GM19397 (cell line): Measurements from ENCODE around the gene PLD5.
A peak's percentile ranks its signal among the peaks of the same experiment; 100 is the strongest.
"Not testable (repeated sequence)": the region's sequence is repeated elsewhere in the genome, so short reads cannot be mapped to it uniquely, and the experiment has no call there.

Source experiments
- ATAC-seq: cut with Tn5 transposase; IDR thresholded peaks from one replicate; pipeline ENCODE4 v1.9.1; 2021; ENCODE audit warnings: mild to moderate bottlenecking, moderate library complexity; ENCODE audit not compliant: unreplicated experiment

Gene PLD5

DNA sequence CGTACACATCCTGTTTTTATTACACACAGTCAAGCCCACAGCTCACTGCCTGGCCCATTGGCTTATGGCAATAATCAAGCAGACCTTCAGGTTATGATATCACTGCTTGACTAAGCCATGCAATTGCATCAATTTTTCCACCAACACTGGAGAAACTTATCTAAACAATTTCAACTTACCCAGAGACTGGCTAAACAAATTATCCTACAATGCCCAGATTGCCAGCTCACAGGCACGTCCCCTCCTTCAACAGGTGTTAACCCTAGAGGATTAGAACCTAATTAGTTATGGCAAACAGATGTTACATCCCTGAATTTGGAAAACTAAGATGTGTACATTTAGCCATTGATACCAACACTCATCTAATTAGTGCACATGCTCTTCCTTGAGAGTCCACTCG is 310.0 kb downstream of the PLD5 start:
- ATAC-seq = not testable (repeated sequence)

DNA sequence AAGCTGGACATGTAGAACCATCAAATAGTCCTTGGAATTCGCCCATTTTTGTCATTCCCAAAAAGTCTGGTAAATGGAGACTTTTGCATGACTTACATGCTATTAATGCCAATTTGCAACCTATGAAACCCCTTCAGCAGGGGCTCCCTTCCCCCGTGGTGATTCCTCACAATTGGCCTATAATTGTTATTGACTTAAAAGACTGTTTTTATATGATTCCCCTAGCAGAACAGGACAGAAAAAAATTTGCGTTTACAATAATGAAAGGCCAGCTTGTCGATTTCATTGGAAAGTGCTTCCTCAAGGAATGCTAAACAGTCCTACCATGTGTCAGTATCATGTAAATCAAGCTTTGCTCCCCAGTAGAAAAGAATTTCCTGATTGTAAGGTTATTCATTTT is 311.5 kb downstream of the PLD5 start:
- ATAC-seq = not testable (repeated sequence)

DNA sequence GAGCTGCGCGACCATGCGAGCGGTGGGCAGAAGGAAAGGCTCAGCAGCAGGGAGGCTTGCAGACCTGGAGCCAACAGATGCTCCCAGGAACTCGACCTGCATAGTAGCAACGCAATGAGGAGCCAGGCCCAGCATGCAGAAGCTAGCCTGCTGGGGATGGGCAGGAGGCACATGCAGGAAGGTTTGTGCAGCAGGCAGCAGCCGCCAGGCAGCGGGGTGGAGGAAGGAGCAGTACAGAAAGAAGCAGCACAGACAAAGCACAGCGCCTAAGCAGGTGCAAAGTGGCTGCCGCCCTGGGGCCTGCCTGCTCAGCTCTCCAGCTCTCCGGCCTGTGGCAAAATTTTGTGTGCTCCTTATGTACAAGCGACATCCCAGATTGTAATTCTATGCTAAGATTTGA is 312.1 kb downstream of the PLD5 start:
- no peak for ATAC-seq

DNA sequence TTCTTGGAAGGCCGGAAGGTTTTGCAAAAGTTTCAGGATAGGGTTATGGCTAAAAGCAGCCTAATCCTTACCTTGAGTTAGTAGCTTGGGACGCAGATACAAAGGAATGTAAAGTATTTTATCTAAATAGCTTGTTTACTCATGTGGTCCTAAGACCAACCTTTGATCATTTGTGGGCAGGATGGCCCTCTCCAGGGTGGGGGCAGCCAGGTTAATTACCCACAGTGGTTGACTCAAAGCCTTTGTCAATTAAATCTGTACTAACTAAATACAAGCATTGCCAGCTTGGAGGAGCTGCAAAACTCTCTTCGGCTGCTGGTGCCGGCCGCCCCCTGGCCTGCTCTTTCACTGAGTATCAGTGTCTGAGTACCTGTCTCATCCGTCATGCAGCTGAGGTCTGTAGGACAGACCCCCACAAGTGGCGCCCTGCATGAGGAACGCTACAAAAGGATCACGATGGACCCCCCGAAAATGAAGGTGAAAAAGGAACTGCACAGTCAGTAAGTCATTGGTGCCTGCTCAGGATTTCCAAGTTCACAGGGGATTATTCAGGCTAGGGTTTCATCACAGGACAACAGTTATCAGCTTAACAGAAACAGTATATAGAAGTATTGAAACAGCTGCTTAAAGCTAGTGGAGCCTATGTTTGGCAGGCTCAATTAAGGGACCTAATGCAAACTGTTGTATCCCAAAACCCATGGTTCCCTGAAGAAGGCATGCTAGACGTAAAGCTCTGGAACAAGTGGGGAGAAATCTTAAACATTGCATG is 313.1 kb downstream of the PLD5 start:
- ATAC-seq = no peak

DNA sequence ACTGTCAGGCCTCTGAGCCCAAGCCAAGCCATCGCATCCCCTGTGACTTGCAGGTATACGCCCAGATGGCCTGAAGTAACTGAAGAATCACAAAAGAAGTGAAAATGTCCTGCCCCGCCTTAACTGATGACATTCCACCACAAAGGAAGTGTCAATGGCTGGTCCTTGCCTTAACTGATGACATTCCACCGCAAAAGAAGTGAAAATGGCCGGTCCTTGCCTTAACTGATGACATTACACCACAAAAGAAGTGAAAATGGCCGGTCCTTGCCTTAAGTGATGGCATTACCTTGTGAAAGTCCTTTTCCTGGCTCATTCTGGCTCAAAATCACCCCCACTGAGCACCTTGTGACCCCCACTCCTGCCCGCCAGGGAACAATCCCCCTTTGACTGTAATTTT is 314.2 kb downstream of the PLD5 start:
- ATAC-seq = not testable (repeated sequence)

DNA sequence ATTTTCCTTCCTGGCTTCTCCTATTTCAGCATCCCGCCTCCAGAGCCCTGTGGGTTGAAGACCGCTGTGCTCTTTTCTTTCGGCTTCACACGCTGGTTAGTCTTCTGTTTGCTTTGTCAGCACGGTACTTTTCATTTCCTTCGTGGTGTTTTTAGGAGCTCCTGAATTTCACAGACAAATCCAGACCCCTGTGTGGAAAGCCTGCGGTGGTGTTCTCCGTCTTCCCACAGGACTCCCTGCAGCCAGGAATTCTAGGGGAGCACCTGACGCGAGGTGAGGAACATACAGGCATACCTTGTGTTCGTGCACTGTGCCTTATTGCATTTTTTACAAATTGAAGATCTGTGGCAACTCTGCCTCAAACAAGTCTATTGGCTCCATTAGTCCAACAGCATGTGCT is 315.4 kb downstream of the PLD5 start:
- ATAC-seq = no peak

DNA sequence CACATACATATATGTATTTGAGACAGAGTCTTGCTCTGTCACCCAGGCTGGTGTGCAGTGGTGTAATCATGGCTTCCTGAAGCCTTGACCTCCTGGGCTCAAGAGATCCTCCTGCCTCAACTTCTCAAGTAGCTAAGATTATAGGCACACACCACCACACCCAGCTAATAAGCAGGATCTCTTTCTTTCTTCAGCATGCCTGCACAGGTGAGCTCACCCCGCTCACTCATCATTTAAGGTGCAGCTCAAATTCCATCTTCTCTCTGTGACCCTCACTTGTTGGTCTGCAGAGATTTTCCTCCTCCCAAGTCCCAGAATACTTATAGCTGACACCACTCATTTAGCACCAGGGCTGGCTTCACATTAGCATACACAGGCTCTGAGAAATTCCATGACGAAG is 316.5 kb downstream of the PLD5 start:
- ATAC-seq = no peak

DNA sequence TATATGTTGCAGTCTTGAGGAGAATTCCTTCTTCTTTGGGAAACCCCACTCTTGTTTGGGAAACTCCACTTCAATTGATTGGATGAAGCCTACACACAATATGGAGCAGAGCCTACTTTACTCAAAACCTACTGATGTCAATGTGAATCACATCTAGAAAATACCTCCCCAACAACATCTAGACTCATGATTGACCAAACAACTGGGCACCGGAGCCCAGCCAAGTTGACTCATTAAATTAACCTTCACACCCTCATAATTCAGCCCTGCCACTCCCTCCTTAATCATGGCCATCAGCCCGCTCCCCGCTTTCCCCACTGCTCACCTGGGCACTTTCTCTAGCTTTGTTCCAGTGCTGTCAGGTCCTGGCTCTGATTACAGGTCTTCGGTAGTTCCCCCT is 317.5 kb downstream of the PLD5 start:
- ATAC-seq = no peak

DNA sequence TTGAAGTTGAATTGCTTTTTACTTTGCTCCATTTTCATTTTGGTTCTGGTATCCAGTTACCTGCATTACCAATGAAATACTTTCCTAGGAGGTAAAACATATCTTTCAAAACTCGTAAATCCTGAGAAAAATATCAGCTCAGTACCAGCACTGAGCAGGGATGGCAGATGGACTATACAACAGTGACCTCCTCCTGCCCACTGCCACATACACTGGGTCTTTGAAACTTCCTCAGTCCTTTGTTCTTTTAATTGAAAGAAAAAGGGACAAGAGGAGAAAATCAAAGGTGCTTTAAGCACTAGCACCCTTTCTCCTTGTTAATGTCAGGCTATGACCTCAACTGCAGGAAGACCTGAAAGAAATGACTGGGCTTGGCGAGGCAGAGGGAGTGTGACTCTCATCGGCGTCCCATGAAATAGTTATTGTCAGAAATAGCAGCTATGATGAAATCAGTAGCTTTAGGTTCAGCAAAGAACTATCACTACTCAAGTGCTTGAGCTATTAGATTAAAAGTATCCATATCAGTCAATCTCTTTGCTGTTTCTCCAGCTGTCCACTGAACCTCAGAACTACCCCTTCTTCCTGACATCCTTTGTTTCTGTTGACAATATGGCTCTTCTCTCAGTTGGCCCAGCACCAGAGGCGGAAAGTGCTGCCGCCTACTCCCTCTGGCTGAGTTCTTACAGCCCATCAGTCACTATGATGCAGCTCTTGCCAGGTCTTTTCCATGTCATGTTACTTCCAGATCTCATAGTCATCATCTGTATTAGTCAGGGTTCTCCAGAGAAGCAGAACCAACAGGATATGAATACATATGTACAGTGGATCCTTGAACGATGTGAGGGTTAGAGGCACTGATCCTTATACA is 318.6 kb downstream of the PLD5 start:
- no peak for ATAC-seq

DNA sequence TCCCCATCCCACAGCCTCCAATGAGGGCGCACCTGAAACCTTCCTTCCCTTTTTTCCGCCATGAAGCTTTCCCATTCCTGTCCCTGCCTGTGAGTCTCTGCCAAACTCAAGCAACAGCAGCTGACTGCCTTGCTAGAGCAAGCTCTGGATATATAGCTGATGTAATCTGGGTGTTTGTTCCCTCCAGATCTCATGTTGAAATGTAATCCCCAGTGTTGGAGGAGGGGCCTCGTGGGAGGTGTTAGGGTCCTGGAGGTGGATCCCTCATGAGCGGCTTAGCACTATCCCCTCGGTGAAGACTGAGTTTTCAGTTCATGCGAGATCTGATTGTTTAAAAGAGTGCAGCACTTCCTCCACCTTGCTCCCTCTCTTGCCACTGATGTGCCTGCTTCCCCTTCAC is 321.2 kb downstream of the PLD5 start:
- ATAC-seq = no peak

DNA sequence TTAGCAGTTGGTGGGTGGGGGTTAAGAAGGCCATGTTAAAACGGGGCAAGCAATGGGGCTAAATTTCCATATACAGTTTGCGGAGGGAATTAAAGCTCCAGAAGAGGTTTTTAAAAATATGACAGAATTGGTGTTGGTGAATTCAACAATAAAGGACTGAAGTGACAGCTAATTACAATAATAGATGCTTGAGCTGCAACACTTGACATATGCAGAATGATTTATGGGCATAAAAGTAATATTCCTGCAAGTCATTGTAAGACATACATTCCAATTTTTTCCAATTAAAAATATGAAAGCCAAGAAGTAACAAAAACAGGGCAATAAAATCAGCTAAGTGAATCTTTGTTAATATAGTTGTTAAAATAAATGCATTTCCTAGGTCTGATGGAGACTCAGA is 323.4 kb downstream of the PLD5 start:
- ATAC-seq = no peak

DNA sequence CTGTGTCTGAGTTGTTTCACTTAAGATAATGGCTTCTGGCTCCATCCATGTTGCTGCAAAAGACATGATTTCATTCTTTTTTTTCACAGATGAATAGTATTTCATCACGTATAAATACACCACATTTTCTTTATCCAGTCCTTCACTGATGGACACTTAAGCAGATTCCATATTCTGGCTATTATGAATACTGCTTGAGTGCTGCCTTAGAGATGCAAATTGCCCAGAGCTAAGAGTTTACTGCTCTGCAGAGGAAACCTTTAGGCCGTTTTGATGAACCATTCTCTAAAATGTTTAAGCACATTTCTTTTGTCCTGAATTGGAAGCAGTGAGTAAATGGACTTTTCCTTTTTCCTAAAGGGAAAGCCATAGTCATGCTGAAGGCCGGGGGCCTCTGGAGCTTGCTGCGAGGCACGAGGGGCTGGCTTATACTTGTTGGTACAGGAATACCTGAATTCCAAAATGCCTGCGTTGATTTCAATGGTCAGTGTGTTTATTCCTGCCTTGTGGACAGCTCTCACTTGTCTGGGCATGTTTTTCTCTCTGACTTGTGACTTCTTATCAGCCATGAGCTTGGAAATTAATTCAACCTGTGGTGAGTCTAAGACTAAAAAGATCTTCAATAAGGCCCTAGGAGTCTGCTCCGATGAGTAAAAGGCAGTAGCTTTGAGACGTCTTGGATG is 324.6 kb downstream of the PLD5 start:
- no peak for ATAC-seq

DNA sequence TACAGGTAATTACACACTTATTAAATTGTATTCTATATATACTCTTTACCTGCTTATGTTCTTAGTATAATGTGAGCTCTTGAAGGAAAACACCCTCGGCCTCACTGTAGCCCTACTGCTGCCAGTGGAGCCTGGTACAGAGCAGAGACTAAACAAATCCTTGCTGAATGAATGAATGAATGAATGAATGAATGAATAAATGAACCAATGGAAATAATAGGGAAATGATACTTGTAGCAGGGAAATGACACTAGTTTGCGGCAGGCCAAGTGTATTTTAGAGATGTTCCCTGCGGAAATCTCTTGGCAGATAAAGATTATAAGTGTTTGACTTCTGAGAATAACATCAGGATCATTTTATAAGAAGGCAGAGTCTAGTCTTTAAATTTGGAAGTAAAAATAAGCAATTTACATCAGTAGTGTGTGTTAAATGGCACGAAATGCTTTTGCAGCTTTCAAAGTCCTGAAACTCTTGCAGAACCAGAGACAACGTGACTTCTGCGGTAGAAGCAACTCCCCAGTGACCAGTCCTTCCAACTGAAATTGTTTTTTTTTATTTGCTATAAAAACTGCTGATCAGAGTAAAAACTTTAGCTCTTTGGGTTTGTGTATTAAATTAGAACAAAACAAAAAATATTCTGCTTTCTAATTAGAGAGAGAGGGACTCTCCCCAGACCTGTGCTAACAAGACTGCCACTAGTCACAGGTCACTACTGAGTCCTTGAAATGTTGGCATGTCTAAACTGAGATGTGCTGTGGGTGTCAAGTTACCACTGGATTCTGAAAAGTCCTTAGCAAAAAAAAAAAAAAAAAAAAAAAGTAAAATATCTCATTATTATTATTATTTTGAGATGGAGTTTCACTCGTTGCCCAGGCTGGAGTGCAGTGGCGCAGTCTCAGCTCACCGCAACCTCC is 326.3 kb downstream of the PLD5 start:
- ATAC-seq = no peak

DNA sequence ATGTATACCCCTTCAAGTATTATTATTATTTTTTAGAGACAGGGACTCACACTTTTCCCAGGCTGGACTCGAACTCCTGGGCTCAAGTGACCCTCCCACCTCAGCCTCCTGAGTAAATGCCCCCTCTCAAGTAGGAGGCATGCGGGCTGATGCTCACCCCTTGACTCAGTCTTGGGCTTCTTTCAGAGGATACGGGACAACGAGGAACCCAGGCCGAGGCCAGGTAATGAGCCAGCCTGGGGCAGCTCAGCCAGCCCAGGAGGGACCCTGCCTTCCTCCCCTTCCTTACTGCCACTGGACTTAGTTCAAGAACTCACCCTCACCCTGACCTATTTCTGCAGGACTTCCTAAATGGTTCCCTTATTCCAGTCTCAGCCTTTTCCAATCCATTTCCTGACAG is 327.6 kb downstream of the PLD5 start:
- no peak for ATAC-seq

DNA sequence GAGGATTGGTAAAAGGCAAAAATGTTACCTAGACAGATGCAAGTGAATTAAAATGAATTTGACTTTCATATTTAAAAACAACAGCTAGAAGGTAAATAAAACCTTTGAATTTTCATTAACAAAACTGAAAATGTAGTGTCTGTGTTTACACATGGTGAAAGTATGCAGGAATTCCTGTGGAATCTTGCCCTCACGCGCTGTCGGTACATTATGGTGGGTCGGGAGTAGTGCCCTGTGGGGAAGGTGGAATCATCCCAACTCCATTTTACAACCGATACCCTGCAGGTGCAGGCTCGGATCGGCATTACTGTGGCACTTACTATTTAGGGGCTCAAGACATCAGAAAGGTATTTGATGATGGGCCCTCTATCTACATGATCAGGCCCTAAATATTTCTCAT is 328.4 kb downstream of the PLD5 start:
- no peak for ATAC-seq

DNA sequence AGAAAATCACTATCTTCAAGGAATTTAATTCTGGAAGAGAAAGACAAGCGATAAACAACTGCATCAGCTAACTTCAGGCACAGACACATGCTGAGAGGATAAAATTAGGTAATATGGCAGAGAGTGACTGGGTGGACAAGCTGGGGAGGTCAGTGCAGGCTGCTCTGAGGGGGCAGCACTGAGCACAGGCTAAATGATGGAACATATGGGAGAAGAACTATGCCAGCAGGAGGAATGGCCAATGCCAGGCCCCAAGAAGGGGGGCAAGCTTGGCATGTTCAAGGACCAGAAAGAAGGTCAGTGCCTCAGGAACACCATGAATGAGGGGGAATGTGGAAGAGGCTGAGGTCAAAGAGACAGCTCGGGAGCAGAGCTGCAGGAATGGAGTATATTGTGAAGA is 334.9 kb downstream of the PLD5 start:
- no peak for ATAC-seq

DNA sequence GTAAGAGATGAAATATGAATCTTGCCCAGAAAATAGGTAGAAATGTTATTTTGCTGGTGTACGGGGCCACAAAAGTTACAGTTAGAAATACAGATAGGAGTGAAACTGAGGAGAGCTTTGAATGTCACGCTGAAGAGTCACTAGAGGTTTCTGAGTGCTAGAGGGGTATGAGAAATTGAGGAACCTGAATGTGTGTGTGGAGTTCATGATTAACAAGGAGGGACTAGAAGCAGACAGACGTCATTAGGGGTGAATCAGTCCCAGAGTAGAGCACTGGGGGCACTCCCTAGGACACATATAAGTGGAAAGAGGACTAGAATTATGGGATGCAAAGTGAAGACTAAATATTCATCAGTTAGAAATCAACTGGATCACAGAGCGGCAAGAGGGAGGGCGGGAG is 336.7 kb downstream of the PLD5 start:
- peak; percentile 79 for ATAC-seq

DNA sequence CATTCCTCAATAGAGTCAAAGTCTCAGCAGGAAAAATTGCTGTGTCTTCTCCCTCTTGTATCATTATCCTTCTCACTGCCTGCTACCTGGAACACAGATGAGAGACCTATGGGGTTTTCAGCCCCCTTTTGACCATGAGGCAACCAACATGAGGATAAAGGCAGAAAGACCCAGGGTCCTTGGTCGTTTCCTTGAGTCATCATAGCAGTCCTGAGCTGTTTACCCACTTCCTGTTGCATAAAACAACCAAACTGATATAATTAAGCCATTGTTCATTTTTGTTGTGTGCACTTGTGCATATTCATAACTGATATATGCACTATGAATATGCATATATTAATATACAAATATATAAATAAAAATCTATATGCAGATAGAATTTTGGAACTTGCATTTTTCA is 337.3 kb downstream of the PLD5 start:
- ATAC-seq = peak; percentile 39

DNA sequence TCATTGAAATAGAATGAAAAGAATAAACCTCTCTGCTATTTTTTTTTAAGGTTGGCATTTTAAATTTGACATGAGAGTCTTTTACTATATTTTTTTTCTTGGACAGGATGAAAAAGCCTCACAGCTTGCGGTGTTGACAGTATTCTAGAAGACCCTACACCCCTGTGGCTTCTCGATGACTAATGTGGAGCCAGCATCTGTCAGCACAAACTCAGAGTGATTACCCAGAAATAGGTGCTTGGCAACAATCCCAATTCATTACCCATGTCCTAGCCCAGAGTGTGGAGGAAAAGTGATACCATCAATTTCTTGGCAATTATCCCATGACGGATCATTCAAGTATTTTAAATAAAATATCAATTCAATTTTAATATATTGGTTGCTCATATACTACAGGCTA is 338.8 kb downstream of the PLD5 start:
- no peak for ATAC-seq

DNA sequence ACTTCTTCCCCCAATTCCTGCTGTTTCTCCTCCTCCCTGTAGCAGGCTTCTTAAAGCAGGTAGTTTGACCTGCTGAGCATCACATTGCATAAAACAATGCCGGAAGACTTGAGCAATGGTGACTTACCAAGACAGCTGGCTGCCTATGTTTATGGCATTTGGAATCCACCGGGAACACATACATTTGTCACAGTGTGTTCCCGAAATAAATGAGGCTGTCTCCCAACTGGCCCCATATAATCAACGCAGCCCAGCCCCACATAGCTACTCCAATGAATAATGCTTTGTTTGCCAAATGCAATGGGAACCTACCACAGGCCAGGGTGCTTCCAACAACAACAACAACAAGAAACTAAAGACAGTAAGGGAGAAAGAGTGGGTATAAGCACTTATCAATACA is 339.5 kb downstream of the PLD5 start:
- ATAC-seq = no peak

DNA sequence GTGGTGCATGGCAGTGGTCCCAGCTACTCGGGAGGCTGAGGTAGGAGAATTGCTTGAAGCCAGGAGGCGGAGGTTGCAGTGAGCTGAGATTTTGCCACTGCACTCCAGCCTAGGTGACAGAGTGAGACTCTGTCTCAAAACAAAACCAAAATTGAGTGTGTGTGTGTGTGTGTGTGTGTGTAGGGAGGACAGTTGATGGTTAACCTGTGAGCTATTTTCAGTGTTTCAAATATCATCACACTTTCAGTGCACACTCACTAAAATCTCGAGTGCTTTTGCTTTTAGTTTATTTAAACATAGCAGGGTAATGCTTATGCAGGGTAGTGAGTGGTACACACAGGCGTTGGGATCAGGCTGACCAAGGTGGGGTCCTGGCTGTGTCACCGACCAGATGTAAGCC is 344.7 kb downstream of the PLD5 start:
- ATAC-seq = peak; percentile 88
